IPS DF 6.9 (cell line): ENCODE results near the gene MADCAM1.

Experiments used
- DNase-seq: peaks from one replicate; pipeline ENCODE4 v3.0.0-alpha.2; 2013; ENCODE audit warnings: low read depth, low spot score
- H3K27ac ChIP-seq: one replicate; pipeline ENCODE4 v1.5.1; 2013; ENCODE audit warnings: low read length, control low read depth
- H3K27me3 ChIP-seq: 2 replicates; pipeline ENCODE4 v1.6.1; 2013; ENCODE audit warnings: mild to moderate bottlenecking, low read length; ENCODE audit not compliant: control insufficient read depth, insufficient read depth
- H3K36me3 ChIP-seq: 2 replicates; pipeline ENCODE4 v1.6.1; 2013; ENCODE audit warnings: low read length; ENCODE audit not compliant: control insufficient read depth, insufficient read depth
- H3K4me1 ChIP-seq: 2 replicates; pipeline ENCODE4 v1.6.1; 2013; ENCODE audit warnings: low read length; ENCODE audit not compliant: control insufficient read depth, insufficient read depth
- H3K4me3 ChIP-seq: 2 replicates; pipeline ENCODE4 v1.5.1; 2013; ENCODE audit warnings: mild to moderate bottlenecking, low read length
- H3K9me3 ChIP-seq: 2 replicates; pipeline ENCODE4 v1.6.1; 2013; ENCODE audit warnings: low read length, inconsistent platforms; ENCODE audit not compliant: control insufficient read depth, insufficient read depth
- WGBS: extraction: QIAGEN DNeasy Blood & Tissue Kit; methylation state at CpG from one replicate; pipeline ENCODE4 v1.1.7; 2013; ENCODE audit warnings: mixed read lengths, missing lambda C conversion rate; ENCODE audit not compliant: insufficient read length, insufficient coverage; 5-methylcytosine and 5-hydroxymethylcytosine counted together

The MADCAM1 gene

DNA sequence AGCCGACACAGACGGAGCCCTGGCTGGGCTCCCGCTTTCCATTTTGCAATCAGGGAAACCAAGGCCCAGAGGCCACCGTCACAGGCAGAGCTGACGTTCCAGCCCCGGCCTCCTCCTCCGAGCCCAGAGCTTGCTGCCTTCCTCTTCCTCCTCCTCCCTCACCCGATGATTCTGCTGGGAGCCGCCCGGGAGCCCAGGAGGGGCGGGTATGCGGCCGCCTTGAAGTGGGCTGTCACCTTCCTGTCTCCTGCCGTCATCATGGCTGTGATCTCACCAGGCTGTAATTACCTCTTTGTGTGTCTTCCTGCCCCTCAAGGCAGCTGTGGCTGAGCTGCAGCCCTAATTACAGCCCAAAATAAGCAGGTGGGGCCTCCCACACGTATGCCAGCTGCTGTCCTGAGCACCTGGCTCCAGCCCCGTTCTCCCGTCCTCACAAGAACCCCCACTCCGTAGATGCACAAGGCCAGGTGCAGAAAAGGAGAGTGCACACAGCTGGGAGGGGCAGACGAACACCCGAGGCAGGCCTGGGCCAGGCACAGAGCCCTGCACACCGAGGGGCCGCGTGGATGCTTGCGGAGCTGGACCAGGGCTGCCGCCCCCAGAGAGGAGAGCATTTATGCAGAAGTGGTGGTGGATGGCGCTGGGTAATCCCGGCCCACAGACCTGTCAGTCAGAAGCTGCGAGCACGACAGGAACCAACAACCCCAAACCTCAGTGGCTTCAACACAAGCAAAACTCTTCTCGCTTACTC lies 15.0 kb downstream of the MADCAM1 start:
- Histone ChIP-seq H3K4me3 (no peak overlapping the region), H3K4me1 (no peaks in the 10 kb centered on the region; the same call in none of the 2 replicates), H3K36me3 (no peaks in the 10 kb centered on the region), H3K27ac (no peak overlapping the region), H3K27me3 (no peaks in the 10 kb centered on the region), H3K9me3 (no peaks in the 10 kb centered on the region)
- WGBS, result no CpG with 5 or more reads among the region's 30 CpGs
- no peak for DNase-seq

DNA sequence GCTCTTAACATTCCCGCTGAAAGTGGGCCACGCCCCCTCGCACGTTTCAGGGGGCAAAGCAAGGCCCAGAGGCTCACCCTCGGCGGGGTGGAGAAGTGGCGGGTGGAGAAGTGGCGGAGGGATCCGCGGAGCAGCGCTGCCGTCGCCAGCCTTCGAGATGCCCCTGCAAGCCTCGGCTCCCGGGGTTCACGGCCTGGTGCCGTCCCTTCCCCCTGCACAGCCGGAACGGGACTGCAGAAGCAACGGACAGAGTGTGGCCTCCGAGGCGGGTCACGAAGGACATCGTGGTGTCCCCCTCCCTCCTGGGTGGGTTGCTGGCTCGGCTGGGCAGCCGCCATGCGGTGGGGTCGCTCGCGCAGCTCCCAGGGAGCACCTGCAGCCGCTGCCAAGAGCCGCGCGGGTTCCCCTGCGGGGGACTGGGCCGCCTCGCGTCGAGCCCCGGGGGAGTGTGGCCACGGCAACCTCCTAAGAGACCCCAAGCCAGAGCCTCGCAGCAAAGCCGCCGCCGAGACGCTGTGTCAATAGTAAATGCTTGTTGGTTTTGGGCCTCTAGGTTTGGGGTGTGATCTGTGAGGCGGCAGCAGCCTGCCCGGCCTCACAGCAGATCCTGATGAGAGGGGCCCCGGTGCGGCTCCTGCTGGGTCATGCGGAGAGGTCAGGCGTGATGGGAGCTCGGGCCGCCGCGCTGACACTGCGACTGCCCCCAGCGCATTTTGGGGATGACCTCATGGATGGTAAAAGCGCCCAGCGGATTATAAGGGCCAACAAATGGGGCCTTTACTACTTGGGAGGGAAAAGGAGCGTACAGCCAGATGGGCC lies 16.5 kb downstream of the MADCAM1 start:
- Histone ChIP-seq H3K36me3 (no peaks in the 10 kb centered on the region), H3K9me3 (no peaks in the 10 kb centered on the region), H3K4me3 (no peak overlapping the region), H3K27ac (no peak overlapping the region), H3K27me3 (no peaks in the 10 kb centered on the region), H3K4me1 (no peaks in the 10 kb centered on the region; the same call in none of the 2 replicates)
- WGBS, result no CpG with 5 or more reads among the region's 62 CpGs
- no peak for DNase-seq

DNA sequence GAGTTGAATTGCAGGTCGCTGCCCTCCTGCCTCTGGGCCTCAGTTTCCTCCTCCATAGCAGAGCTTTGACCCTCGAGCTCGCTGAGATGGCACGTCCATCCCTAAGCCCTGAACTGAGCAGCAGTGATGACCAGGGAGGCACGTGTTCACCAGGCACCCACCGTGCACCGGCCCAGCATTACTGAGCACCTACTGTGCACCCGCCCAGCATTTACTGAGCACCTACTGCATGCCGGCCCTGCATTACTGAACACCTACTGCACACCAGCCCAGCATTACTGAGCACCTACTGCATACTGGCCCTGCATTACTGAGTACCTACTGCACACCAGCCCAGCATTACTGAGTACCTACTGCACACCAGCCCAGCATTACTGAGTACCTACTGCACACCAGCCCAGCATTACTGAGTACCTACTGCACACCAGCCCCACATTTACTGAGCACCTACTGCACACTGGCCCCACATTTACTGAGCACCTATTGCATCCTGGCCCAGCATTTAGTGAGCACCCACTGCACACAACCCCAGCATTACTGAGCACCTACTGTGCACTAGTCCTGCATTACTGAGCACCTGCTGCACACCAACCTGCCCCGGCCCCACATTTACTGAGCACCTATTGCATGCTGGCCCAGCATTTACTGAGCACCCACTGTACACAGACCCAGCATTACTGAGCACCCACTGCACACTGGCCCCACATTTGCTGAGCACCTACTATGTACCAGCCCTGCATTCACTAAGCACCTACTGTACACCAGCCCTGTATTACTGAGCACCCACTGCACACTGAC lies 17.3 kb downstream of the MADCAM1 start:
- no peaks in the 10 kb centered on the region for H3K9me3 ChIP-seq
- no peaks in the 10 kb centered on the region for H3K36me3 ChIP-seq
- no peak for DNase-seq
- WGBS, result no CpG with 5 or more reads among the region's 10 CpGs
- no peaks in the 10 kb centered on the region for H3K27me3 ChIP-seq
- no peak overlapping the region for H3K4me3 ChIP-seq
- H3K27ac ChIP-seq, result no peak overlapping the region
- H3K4me1 ChIP-seq, result no peaks in the 10 kb centered on the region; the same call in none of the 2 replicates

DNA sequence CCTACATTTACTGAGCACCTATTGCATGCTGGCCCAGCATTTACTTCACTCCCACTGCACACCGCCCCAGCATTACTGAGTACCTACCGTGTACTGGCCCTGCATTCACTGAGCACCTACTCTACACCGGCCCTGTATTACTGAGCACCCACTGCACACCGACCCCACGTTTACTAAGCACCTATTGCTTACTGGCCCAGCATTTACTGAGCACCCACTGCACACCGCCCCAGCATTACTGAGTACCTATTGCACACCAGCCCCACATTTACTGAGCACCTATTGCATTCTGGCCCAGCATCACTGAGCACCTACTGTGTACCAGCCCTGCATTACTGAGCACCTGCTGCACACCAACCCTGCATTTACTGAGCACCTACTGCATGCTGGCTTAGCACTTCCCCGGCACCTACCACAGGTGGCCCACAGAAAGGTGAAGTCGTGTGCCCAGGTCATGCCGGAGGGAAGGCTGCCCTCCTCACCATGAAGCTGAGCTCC lies 17.9 kb downstream of the MADCAM1 start:
- H3K27me3 ChIP-seq, result no peaks in the 10 kb centered on the region
- no peak for DNase-seq
- H3K9me3 ChIP-seq, result no peaks in the 10 kb centered on the region
- no CpG with 5 or more reads among the region's 9 CpGs for WGBS
- peaks cover 2% of the 10 kb centered on the region; the same call in 1 of the 2 replicates for H3K36me3 ChIP-seq
- no peaks in the 10 kb centered on the region; the same call in none of the 2 replicates for H3K4me1 ChIP-seq
- no peak overlapping the region for H3K27ac ChIP-seq
- no peak overlapping the region for H3K4me3 ChIP-seq

DNA sequence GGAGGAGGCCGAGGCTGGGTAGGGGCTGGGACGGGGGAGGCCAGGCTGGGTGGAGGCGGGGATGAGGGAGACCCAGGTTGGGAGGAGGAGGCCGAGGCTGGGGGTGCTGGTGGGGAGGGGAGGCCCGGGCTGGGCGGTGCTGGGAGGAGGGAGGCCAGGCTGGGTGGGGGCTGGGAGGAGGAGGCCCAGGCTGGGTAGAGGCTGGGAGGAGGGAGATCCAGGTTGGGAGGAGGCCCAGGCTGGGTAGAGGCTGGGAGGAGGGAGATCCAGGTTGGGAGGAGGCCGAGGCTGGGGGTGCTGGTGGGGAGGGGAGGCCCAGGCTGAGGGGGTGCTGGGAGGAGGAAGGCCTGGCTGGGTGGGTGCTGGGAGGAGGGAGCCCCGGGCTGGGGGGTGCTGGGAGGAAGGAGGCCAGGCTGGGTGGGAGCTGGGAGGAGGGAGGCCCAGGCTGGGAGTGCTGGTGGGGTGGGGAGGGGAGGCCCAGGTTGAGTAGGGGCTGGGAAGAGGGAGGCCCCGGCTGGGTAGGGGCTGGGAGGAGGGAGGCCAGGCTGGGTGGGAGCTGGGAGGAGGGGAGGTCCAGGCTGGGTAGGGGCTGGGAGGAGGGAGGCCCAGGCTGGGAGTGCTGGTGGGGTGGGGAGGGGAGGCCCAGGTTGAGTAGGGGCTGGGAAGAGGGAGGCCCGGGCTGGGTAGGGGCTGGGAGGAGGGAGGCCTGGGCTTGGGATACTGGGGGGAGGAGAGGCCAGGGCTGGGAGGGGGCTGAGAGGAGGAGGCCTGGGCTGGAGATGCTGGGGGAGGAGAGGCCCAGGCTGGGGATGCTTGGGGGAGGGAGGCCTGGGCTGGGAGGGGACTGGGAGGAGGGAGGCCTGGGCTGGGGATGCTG lies 21.7 kb downstream of the MADCAM1 start:
- no peaks in the 10 kb centered on the region; the same call in 1 of the 2 replicates for H3K4me1 ChIP-seq
- H3K27me3 ChIP-seq, result no peaks in the 10 kb centered on the region
- peaks cover 5% of the 10 kb centered on the region; the same call in 1 of the 2 replicates for H3K36me3 ChIP-seq
- WGBS, result no CpG with 5 or more reads among the region's 10 CpGs
- no peaks in the 10 kb centered on the region for H3K9me3 ChIP-seq
- H3K4me3 ChIP-seq, result no peak overlapping the region
- no peak overlapping the region for H3K27ac ChIP-seq
- DNase-seq, result no peak

DNA sequence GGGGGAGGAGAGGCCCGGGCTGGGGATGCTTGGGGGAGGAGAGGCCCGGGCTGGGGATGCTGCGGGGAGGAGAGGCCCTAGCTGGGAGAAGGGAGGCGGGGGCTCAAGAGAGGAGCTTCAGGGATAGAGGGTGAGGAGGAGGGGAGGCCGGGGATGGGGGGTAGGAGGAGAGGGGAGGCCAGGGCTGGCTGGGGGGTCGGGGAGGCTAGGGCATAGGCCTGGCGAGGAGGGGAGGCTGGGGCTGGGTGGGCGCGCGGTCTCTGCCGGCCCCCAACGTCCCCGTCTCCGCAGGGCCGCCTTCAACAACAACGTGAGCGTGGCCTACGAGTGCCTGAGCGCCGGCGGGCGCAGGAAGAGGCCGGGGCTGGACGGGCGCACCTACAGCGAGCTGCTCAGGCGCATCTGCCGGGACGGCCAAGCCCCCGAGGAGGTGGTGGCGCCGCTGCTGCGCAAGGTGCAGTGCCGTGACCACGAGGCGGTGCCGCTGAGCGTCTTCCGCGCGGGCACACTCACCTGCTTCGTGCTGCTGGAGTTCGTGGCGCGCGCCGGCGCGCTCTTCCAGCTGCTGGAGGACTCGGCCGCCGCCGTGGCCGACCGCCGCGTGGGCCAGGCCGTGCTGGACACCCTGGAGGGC lies 22.4 kb downstream of the MADCAM1 start:
- H3K4me1 ChIP-seq, result no peaks in the 10 kb centered on the region; the same call in 1 of the 2 replicates
- no peaks in the 10 kb centered on the region for H3K9me3 ChIP-seq
- peaks cover 5% of the 10 kb centered on the region; the same call in 1 of the 2 replicates for H3K36me3 ChIP-seq
- no peaks in the 10 kb centered on the region for H3K27me3 ChIP-seq
- no peak overlapping the region for H3K27ac ChIP-seq
- DNase-seq, result no peak
- no peak overlapping the region for H3K4me3 ChIP-seq
- WGBS, result no CpG with 5 or more reads among the region's 58 CpGs

DNA sequence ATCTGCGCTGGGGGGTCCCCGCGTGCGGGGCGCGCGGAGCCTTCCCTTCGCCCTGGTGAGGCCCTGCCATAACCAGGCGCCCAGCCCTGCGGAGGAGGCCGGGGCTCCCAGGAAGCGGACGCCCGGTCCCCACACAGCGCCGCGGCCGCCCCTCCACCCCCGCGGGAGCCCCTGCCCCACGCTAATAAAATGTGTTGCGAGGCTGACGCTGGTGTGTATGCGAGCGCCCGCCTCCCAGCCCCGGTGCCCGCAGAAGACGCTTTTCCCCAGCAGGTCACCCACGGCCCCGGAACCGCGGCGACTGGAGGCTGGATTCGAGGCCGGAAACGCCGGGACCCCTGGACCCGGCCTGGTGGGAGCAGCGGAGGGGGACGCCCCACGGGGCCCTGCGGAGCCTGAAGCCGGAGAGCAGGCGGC lies 23.2 kb downstream of the MADCAM1 start:
- Histone ChIP-seq H3K4me1 (no peaks in the 10 kb centered on the region; the same call in 1 of the 2 replicates), H3K27ac (no peak overlapping the region), H3K4me3 (no peak overlapping the region), H3K27me3 (no peaks in the 10 kb centered on the region), H3K9me3 (no peaks in the 10 kb centered on the region), H3K36me3 (peaks cover 5% of the 10 kb centered on the region; the same call in 1 of the 2 replicates)
- WGBS, result no CpG with 5 or more reads among the region's 45 CpGs
- no peak for DNase-seq

DNA sequence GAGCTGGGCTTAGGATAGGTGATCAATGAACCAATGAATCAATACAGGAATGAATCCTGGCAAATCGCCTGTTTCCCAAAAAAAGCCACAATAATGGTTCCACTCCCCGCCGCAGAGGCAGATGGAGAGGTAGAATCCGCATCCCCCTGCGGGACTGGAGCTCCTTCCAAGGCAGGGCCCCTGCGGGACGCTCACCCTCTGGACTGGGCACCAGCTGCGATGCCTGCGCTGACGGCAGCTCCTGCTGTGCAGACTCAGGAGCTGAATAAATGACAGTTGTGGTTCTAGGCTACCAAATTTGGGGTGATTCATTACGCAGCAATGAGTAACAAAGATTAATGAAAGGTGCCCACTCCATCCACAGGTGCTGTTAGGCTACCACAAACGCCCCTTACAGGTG lies 26.4 kb downstream of the MADCAM1 start:
- no peaks in the 10 kb centered on the region for H3K9me3 ChIP-seq
- no CpG with 5 or more reads among the region's 12 CpGs for WGBS
- peaks cover 5% of the 10 kb centered on the region; the same call in 1 of the 2 replicates for H3K36me3 ChIP-seq
- no peak overlapping the region for H3K4me3 ChIP-seq
- no peak overlapping the region for H3K27ac ChIP-seq
- H3K4me1 ChIP-seq, result peaks cover 5% of the 10 kb centered on the region
- no peak for DNase-seq
- no peaks in the 10 kb centered on the region for H3K27me3 ChIP-seq

DNA sequence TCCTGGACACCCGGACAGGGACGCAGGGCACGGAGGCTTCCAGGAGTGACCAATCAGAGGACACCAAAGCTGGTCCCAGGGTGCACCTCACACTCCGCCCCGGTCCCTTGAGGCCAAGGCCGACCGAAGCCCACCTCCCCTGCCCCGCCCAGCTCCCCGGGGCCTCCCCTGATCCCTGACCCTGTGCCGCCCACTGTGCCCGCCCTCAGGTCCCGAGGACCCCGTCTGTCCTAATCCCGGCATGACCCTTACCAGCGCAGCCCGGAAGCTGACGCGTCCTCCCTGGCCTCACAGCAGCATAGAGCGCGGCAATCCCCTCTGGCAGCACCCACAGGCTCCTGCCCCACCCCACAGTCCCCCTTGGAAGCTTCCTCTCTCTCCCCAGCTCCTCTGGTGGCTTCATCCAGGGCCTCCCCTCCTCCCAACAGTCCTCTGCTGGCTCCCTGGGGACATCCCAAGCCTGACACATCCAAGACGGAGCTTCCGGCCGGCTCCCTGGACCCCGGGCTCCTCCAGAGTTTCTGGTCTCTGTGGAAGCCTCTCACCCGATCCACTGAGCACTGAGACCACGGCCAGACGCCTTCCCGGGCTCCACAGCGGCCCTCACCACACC lies 27.9 kb downstream of the MADCAM1 start:
- DNase-seq, result no peak
- Histone ChIP-seq H3K4me1 (peaks cover 5% of the 10 kb centered on the region), H3K27ac (no peak overlapping the region), H3K4me3 (no peak overlapping the region), H3K27me3 (no peaks in the 10 kb centered on the region), H3K36me3 (peaks cover 3% of the 10 kb centered on the region; the same call in 1 of the 2 replicates), H3K9me3 (no peaks in the 10 kb centered on the region)
- no CpG with 5 or more reads among the region's 29 CpGs for whole genome bisulfite sequencing
